HK-2 (cell line): ENCODE data around the gene ATP7B.

Experiments used
- DNase-seq: peaks from one replicate; pipeline ENCODE4 v3.0.0-alpha.2; 2018; ENCODE audit not compliant: unreplicated experiment

ATP7B gene

DNA sequence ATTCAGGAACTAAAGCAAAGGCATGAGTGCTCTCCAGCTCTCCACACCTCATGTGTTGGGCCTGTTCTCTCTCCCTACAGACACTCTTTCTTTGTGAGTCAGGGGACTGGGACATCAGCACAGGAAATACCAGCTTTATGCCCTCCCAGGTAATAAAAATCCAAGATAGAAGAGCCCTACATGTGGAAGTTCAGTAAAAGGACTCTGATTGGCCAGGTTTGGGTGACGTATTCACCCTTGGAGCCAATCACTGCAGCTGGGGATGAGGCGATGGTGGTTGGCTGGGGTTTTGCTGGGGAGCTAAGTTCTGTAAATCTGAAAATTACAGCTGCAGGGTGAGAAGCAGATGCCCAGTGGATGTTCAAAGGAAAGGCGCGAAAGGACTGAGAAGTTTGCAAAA, 117.0 kb downstream of the ATP7B start:
- no peak for DNase-seq

DNA sequence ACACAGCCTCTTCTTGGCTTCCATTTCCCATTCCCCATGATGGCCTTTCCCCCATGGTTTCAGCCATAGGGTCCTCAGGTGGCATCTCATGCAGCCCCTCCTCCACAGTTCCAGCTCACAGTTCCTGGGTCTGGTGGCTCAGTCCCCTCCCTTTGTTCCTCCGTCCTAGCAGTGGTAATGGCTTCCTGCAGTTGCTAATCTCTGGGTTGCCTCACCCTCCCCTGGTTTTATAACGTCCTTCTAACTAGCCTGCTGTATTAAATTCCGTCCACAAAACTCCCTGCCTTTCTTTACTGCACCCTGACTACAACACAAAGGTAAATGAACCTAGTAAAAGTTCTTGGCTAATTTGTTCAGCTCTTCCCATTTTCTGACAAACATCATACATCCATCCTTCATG, 118.6 kb downstream of the ATP7B start:
- no peak for DNase-seq

DNA sequence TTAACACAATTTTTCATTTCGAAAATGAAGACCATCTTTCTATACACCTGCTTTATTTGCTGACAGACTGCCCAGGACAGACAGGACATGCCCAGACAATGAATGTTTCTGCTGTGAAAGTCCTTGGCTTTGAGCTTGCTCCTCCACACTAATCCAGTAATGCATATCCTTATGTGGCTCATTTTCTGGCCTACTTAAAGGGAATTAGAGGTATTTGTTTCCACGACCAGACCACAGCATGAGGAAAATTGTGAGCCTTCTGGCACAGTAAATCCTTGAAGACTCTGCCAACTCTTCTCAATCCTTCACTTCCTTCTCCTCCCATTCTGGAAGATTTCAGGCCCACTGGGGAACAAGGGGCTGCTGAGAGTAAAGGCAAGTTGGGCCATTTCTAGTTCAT, 123.8 kb downstream of the ATP7B start:
- DNase-seq = no peak

DNA sequence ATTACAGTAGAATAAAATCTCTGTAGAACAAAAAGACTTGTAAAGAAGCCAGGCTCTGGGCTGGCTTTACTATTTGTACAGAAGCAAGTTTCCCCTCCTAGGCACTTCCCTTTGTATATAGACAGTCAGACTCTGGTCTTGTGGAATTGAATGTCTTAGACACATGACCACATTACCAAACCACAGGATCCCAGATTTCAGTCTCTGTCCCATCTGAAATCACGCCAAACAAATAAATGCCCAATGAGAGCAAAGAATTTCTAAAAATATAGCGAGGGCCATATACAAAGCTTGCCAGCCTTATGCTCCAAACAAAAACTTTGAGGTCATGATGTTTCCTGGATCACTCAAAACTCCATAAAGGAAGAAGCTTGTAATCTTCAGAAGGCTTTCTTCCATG, 125.6 kb downstream of the ATP7B start:
- DNase-seq = no peak

DNA sequence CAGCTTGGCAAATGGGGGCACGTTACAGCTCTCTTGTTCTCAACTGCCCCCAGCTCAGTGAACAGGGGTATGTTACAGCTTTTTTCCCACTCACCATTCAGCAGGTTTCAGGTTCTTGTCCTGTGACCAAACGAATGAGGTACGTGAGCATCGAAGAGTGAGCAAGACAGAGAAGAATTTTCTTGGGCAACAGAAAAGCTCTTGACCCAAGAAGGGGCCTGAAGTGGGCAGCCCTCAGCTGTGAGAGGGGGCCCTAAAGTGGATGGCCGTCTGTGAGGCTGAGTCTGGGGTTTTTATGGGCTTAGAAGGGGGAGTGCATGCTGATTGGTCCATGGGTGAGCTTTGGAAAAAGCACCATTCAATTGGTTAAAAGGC, 128.0 kb downstream of the ATP7B start:
- no peak for DNase-seq
